HEK293 (cell line): ENCODE results near the gene EME2.

Source experiments
- CTCF ChIA-PET: fragments of 350-600 bp; formaldehyde crosslinking; extraction: SDS; loops from one replicate; lab custom pipeline; 2021; ENCODE audit warnings: antibody characterized with exemption; lab: Yijun Ruan, JAX
- POLR2A ChIA-PET: fragments of 300-600 bp; formaldehyde crosslinking; extraction: SDS; loops from one replicate; lab custom pipeline; 2020; ENCODE audit warnings: antibody characterized with exemption, inconsistent platforms; lab: Yijun Ruan, JAX
- H3K27ac ChIP-seq: fragments of 200-500 bp; sonication (Bioruptor generic); 2 replicates; pipeline ENCODE4 v1.5.1; 2014; ENCODE audit warnings: low read depth, low read length, control low read depth, inconsistent platforms; ENCODE audit errors: extremely low read depth
- H3K36me3 ChIP-seq, 2 experiments: fragments of 200-500 bp in 1 of 2; sonication (Bioruptor generic) in 1 of 2; 1 replicate in 1 of 2; 2 replicates in 1 of 2; pipeline ENCODE4 v1.5.1; 2014 to 2017; ENCODE audit warnings: inconsistent platforms in 2 of 2, low read length in 2 of 2; ENCODE audit not compliant: control insufficient read depth in 2 of 2, insufficient read depth in 1 of 2
- H3K4me1 ChIP-seq: fragments of 200-500 bp; sonication (Bioruptor generic); 2 replicates; pipeline ENCODE4 v1.5.1; 2014; ENCODE audit warnings: mild to moderate bottlenecking, low read length, inconsistent platforms; ENCODE audit not compliant: control insufficient read depth, insufficient read depth
- H3K4me3 ChIP-seq: 2 replicates; pipeline ENCODE4 v1.5.1; 2011; ENCODE audit warnings: low read depth, mild to moderate bottlenecking, control low read depth, low read length, moderate library complexity
- H3K9me3 ChIP-seq: fragments of 200-500 bp; sonication (Bioruptor generic); 2 replicates; pipeline ENCODE4 v1.5.1; 2014; ENCODE audit warnings: low read depth, low read length, inconsistent platforms; ENCODE audit not compliant: control insufficient read depth, insufficient read depth
- FEZF1 ChIP-seq: fragments of 450-650 bp; formaldehyde crosslinking; IDR thresholded peaks from 2 replicates; pipeline ENCODE4 v1.5.1; 2016; ENCODE audit warnings: missing biosample characterization, missing genetic modification characterization
- GLI4 ChIP-seq: fragments of 450-650 bp; formaldehyde crosslinking; IDR thresholded peaks from 2 replicates; pipeline ENCODE4 v1.5.1; 2016; ENCODE audit warnings: missing biosample characterization, missing genetic modification characterization
- GLIS2 ChIP-seq: fragments of 450-650 bp; formaldehyde crosslinking; IDR thresholded peaks from 2 replicates; pipeline ENCODE4 v1.5.1; 2016; ENCODE audit warnings: missing biosample characterization, missing genetic modification characterization
- KLF10 ChIP-seq: fragments of 450-650 bp; IDR thresholded peaks from 2 replicates; pipeline ENCODE4 v1.5.1; 2018; ENCODE audit warnings: missing biosample characterization, mild to moderate bottlenecking, missing genetic modification characterization
- KLF9 ChIP-seq: fragments of 450-650 bp; formaldehyde crosslinking; IDR thresholded peaks from 2 replicates; pipeline ENCODE4 v1.5.1; 2016; ENCODE audit warnings: missing biosample characterization, missing genetic modification characterization, low read depth
- MEIS1 ChIP-seq: sonication (generic); formaldehyde crosslinking; IDR thresholded peaks from 2 replicates; pipeline ENCODE4 v1.8.1; 2022; ENCODE audit warnings: missing genetic modification reagents, mild to moderate bottlenecking, borderline replicate concordance
- PRDM10 ChIP-seq: fragments of 450-650 bp; formaldehyde crosslinking; IDR thresholded peaks from 2 replicates; pipeline ENCODE4 v1.5.1; 2016; ENCODE audit warnings: missing biosample characterization, missing genetic modification characterization
- REST ChIP-seq: fragments of 450-650 bp; formaldehyde crosslinking; IDR thresholded peaks from 2 replicates; pipeline ENCODE4 v1.5.1; 2016; ENCODE audit warnings: missing biosample characterization, missing genetic modification characterization
- ZBTB20 ChIP-seq: fragments of 450-650 bp; formaldehyde crosslinking; IDR thresholded peaks from 2 replicates; pipeline ENCODE4 v1.5.1; 2016; ENCODE audit warnings: missing biosample characterization, missing genetic modification characterization
- ZBTB21 ChIP-seq: fragments of 450-650 bp; formaldehyde crosslinking; IDR thresholded peaks from 2 replicates; pipeline ENCODE4 v1.5.1; 2017; ENCODE audit warnings: missing biosample characterization, missing genetic modification characterization
- ZFHX2 ChIP-seq: fragments of 450-650 bp; formaldehyde crosslinking; conservative IDR thresholded peaks from 2 replicates; pipeline ENCODE4 v1.5.1; 2016; ENCODE audit warnings: missing biosample characterization, missing genetic modification characterization
- ZIC2 ChIP-seq: fragments of 450-650 bp; formaldehyde crosslinking; IDR thresholded peaks from 2 replicates; pipeline ENCODE4 v1.5.1; 2016; ENCODE audit warnings: missing biosample characterization, missing genetic modification characterization
- ZNF449 ChIP-seq: fragments of 450-650 bp; formaldehyde crosslinking; IDR thresholded peaks from 2 replicates; pipeline ENCODE4 v1.5.1; 2017; ENCODE audit warnings: missing biosample characterization, mild to moderate bottlenecking, missing genetic modification characterization, moderate library complexity
- ZNF529 ChIP-seq: fragments of 450-650 bp; formaldehyde crosslinking; IDR thresholded peaks from 2 replicates; pipeline ENCODE4 v1.5.1; 2017; ENCODE audit warnings: missing genetic modification characterization, missing biosample characterization; ENCODE audit not compliant: insufficient replicate concordance
- ZNF600 ChIP-seq: fragments of 450-650 bp; formaldehyde crosslinking; IDR thresholded peaks from 2 replicates; pipeline ENCODE4 v1.5.1; 2016; ENCODE audit warnings: missing biosample characterization, missing genetic modification characterization
- ZNF610 ChIP-seq: fragments of 450-650 bp; formaldehyde crosslinking; IDR thresholded peaks from 2 replicates; pipeline ENCODE4 v1.5.1; 2016; ENCODE audit warnings: missing biosample characterization, missing genetic modification characterization, borderline replicate concordance
- TF ChIP-seq, protein P1 (sequence below): fragments of 450-650 bp; formaldehyde crosslinking; IDR thresholded peaks from 2 replicates; pipeline ENCODE4 v1.5.1; 2016; ENCODE audit warnings: missing biosample characterization, missing genetic modification characterization, borderline replicate concordance
- TF ChIP-seq, protein P2 (sequence below): fragments of 450-650 bp; formaldehyde crosslinking; IDR thresholded peaks from 2 replicates; pipeline ENCODE4 v1.5.1; 2016; ENCODE audit warnings: missing biosample characterization, missing genetic modification characterization

Gene EME2

DNA sequence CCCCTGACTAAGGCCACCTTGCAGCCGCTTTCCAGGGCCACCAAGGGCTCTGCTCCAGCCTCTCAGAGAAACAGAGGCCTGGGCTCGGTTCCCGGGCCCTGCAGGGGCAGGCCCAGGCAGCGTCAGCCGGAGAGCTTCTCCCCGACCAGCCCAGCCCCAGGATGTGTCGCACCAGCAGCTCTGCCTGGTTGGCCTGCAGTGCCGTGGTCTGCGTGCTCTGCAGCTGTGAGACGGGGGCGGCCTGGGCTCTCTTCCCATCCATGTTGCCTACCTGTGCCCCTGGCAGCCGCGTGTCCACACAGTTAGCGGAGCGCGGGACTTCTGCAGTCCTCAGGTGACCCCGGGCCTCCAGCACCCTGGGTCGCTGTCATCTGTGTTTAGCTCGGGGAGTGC, 16.1 kb downstream of the EME2 start:
- CTCF ChIA-PET: interaction anchor here (0.7 kb wide), 1 partner anchor 36 kb away, joined by 4 read pairs; no protein-coding TSS in a partner anchor
- POLR2A ChIA-PET: interaction anchor here (1.5 kb wide), 2 partner anchors 11 to 367 kb away, joined by 3 read pairs; partner anchors contain the start of gene TRAF7
- H3K36me3 ChIP-seq: peaks cover 11 to 60% of the 10 kb centered on the region in 2 experiments; a peak in 2 of 3 replicates
- peak; percentile 99 for TF ChIP-seq ZNF449
- TF ChIP-seq ZNF600 (tag by site-specific recombination): peak; percentile 58; the same call in 1 of the 2 replicates
- TF ChIP-seq, protein P1, sequence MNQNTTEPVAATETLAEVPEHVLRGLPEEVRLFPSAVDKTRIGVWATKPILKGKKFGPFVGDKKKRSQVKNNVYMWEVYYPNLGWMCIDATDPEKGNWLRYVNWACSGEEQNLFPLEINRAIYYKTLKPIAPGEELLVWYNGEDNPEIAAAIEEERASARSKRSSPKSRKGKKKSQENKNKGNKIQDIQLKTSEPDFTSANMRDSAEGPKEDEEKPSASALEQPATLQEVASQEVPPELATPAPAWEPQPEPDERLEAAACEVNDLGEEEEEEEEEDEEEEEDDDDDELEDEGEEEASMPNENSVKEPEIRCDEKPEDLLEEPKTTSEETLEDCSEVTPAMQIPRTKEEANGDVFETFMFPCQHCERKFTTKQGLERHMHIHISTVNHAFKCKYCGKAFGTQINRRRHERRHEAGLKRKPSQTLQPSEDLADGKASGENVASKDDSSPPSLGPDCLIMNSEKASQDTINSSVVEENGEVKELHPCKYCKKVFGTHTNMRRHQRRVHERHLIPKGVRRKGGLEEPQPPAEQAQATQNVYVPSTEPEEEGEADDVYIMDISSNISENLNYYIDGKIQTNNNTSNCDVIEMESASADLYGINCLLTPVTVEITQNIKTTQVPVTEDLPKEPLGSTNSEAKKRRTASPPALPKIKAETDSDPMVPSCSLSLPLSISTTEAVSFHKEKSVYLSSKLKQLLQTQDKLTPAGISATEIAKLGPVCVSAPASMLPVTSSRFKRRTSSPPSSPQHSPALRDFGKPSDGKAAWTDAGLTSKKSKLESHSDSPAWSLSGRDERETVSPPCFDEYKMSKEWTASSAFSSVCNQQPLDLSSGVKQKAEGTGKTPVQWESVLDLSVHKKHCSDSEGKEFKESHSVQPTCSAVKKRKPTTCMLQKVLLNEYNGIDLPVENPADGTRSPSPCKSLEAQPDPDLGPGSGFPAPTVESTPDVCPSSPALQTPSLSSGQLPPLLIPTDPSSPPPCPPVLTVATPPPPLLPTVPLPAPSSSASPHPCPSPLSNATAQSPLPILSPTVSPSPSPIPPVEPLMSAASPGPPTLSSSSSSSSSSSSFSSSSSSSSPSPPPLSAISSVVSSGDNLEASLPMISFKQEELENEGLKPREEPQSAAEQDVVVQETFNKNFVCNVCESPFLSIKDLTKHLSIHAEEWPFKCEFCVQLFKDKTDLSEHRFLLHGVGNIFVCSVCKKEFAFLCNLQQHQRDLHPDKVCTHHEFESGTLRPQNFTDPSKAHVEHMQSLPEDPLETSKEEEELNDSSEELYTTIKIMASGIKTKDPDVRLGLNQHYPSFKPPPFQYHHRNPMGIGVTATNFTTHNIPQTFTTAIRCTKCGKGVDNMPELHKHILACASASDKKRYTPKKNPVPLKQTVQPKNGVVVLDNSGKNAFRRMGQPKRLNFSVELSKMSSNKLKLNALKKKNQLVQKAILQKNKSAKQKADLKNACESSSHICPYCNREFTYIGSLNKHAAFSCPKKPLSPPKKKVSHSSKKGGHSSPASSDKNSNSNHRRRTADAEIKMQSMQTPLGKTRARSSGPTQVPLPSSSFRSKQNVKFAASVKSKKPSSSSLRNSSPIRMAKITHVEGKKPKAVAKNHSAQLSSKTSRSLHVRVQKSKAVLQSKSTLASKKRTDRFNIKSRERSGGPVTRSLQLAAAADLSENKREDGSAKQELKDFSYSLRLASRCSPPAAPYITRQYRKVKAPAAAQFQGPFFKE (tag by site-specific recombination): no peak
- TF ChIP-seq, all 188 proteins: peak for 2
- no peak overlapping the region for H3K27ac ChIP-seq
- no peaks in the 10 kb centered on the region for H3K9me3 ChIP-seq
- no peak overlapping the region for H3K4me3 ChIP-seq
- 0 out of 2 replicates have a peak, but pooled peaks cover 2% of the 10 kb centered on the region for H3K4me1 ChIP-seq

DNA sequence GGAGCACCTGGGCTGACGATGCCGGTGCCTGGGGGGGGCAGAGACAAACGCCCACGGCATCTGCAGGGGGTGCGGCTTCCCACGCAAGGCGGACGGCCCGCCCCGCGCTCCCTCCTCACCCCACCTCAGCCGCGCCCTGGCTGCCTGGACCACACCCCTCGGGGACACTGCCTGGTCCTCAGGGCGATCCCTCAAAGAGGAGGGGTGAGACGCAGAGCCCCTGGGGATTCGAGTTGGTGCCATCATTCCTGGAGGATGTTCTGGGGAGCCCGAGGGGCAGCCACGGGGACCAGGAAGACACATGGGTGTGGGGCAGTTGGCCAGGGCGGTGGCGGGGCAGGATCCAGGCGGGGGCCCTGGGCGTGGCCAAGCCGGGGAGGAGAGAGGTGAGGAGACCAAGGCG, 17.0 kb downstream of the EME2 start:
- Histone ChIP-seq H3K27ac (no peak overlapping the region), H3K36me3 (peaks cover 3 to 56% of the 10 kb centered on the region in 2 experiments; a peak in 2 of 3 replicates), H3K9me3 (no peaks in the 10 kb centered on the region), H3K4me1 (no peaks in the 10 kb centered on the region), H3K4me3 (no peak overlapping the region)
- POLR2A ChIA-PET: interaction anchor here (1.5 kb wide), 1 partner anchor 366 kb away, joined by 3 read pairs; the partner anchor contains the start of gene TRAF7
- CTCF ChIA-PET: interaction anchor here (0.7 kb wide), 1 partner anchor 37 kb away, joined by 4 read pairs; no protein-coding TSS in a partner anchor
- no peak for TF ChIP-seq ZBTB21
- TF ChIP-seq ZNF529 (tag by site-specific recombination): no peak
- TF ChIP-seq ZBTB20: no peak
- no peak for TF ChIP-seq ZNF600 (tag by site-specific recombination)
- TF ChIP-seq FEZF1 (tag by site-specific recombination): no peak
- TF ChIP-seq GLIS2 (tag by site-specific recombination): 0 out of 2 replicates have a peak, but pooled peaks have one; percentile 16
- no peak for TF ChIP-seq PRDM10 (tag by site-specific recombination)
- no peak for TF ChIP-seq GLI4 (tag by site-specific recombination)
- no peak for TF ChIP-seq ZNF610 (tag by site-specific recombination)
- peak; percentile 28; the same call in 1 of the 2 replicates for TF ChIP-seq KLF9 (tag by site-specific recombination)
- no peak for TF ChIP-seq KLF10 (tag by site-specific recombination)
- no peak for TF ChIP-seq ZIC2
- TF ChIP-seq MEIS1 (CRISPR knock-in tag): no peak
- no peak for TF ChIP-seq REST (tag by site-specific recombination)
- 0 out of 2 replicates have a peak, but pooled peaks have one; percentile 30 for TF ChIP-seq ZFHX2 (tag by site-specific recombination)
- TF ChIP-seq, protein P2, sequence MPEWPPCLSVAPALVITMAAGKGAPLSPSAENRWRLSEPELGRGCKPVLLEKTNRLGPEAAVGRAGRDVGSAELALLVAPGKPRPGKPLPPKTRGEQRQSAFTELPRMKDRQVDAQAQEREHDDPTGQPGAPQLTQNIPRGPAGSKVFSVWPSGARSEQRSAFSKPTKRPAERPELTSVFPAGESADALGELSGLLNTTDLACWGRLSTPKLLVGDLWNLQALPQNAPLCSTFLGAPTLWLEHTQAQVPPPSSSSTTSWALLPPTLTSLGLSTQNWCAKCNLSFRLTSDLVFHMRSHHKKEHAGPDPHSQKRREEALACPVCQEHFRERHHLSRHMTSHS (tag by site-specific recombination): no peak
